Measurements from ENCODE around the gene ZNF555.

Gene ZNF555

GRCh38 chr19:2808129-2808941 lies 32.9 kb upstream of the ZNF555 start:
- no peak overlapping the region for H2AFZ ChIP-seq (ENCODE audit: low read depth, low read length)
- no peaks in the 10 kb centered on the region for H3K4me1 ChIP-seq (ENCODE audit: insufficient read depth, low read length)
- TF ChIP-seq EZH2 (IDR thresholded peaks at IDR 0.05; ENCODE audit: borderline replicate concordance, low read depth, low read length, severe bottlenecking) (no peak), CTCF (IDR thresholded peaks at IDR 0.05; ENCODE audit: borderline replicate concordance, extremely low read depth, low read length, poor library complexity, severe bottlenecking) (no peak)
- DNase-seq (no peak), ATAC-seq (ENCODE audit: insufficient read depth, low read depth) (no peak)
- H3K4me3 ChIP-seq (ENCODE audit: low read depth in 1 of 2, low read length in 2 of 2): no peak overlapping the region
- H3K4me2 ChIP-seq (ENCODE audit: insufficient read depth, low read length): no peak overlapping the region
- no peak overlapping the region for H3K9ac ChIP-seq (ENCODE audit: low read depth, low read length)
- no peaks in the 10 kb centered on the region for H3K27me3 ChIP-seq (ENCODE audit: insufficient read depth, low read length, poor library complexity)
- H3K36me3 ChIP-seq (ENCODE audit: insufficient read depth, low read length): peaks cover 97% of the 10 kb centered on the region
- H3K27ac ChIP-seq (ENCODE audit: low read length): no peak overlapping the region
- H4K20me1 ChIP-seq (ENCODE audit: insufficient read depth, low read length): peaks cover 19% of the 10 kb centered on the region; the same call in 1 of the 2 replicates
- H3K9me3 ChIP-seq (ENCODE audit: insufficient read depth, low read length, severe bottlenecking): no peaks in the 10 kb centered on the region
- no peaks in the 10 kb centered on the region for H3K79me2 ChIP-seq (ENCODE audit: insufficient read depth, low read length)

- no peaks in the 10 kb centered on the region for H3K27me3 ChIP-seq (ENCODE audit: insufficient read depth, low read length, poor library complexity)
- no peaks in the 10 kb centered on the region for H3K4me1 ChIP-seq (ENCODE audit: insufficient read depth, low read length)
- H3K36me3 ChIP-seq (ENCODE audit: insufficient read depth, low read length): peaks cover 96% of the 10 kb centered on the region
- no peaks in the 10 kb centered on the region for H3K9me3 ChIP-seq (ENCODE audit: insufficient read depth, low read length, severe bottlenecking)
- DNase-seq (no peak), ATAC-seq (ENCODE audit: insufficient read depth, low read depth) (no peak)
- H3K4me3 ChIP-seq (ENCODE audit: low read depth in 1 of 2, low read length in 2 of 2): no peak overlapping the region
- no peak for TF ChIP-seq EZH2 (IDR thresholded peaks at IDR 0.05; ENCODE audit: borderline replicate concordance, low read depth, low read length, severe bottlenecking)
- TF ChIP-seq CTCF (IDR thresholded peaks at IDR 0.05; ENCODE audit: borderline replicate concordance, extremely low read depth, low read length, poor library complexity, severe bottlenecking): no peak
- H2AFZ ChIP-seq (ENCODE audit: low read depth, low read length): no peak overlapping the region
- peaks cover 13% of the 10 kb centered on the region; the same call in 1 of the 2 replicates for H4K20me1 ChIP-seq (ENCODE audit: insufficient read depth, low read length)
- H3K27ac ChIP-seq (ENCODE audit: low read length): no peak overlapping the region
- H3K4me2 ChIP-seq (ENCODE audit: insufficient read depth, low read length): no peak overlapping the region
- no peak overlapping the region for H3K9ac ChIP-seq (ENCODE audit: low read depth, low read length)
- no peaks in the 10 kb centered on the region for H3K79me2 ChIP-seq (ENCODE audit: insufficient read depth, low read length)
These were observed 31.7 kb upstream of the ZNF555 start for GRCh38 chr19:2809387-2810140.

- no peak overlapping the region for H2AFZ ChIP-seq (ENCODE audit: low read depth, low read length)
- H3K9me3 ChIP-seq (ENCODE audit: insufficient read depth, low read length, severe bottlenecking): no peaks in the 10 kb centered on the region
- no peak for DNase-seq
- H3K27ac ChIP-seq (ENCODE audit: low read length): no peak overlapping the region
- H3K79me2 ChIP-seq (ENCODE audit: insufficient read depth, low read length): no peaks in the 10 kb centered on the region
- H3K9ac ChIP-seq (ENCODE audit: low read depth, low read length): no peak overlapping the region
- H3K4me1 ChIP-seq (ENCODE audit: insufficient read depth, low read length): no peaks in the 10 kb centered on the region
- H3K4me3 ChIP-seq (ENCODE audit: low read depth in 1 of 2, low read length in 2 of 2): no peak overlapping the region
- H3K36me3 ChIP-seq (ENCODE audit: insufficient read depth, low read length): peaks cover 89% of the 10 kb centered on the region
- TF ChIP-seq CTCF (IDR thresholded peaks at IDR 0.05; ENCODE audit: borderline replicate concordance, extremely low read depth, low read length, poor library complexity, severe bottlenecking): no peak
- no peak for TF ChIP-seq EZH2 (IDR thresholded peaks at IDR 0.05; ENCODE audit: borderline replicate concordance, low read depth, low read length, severe bottlenecking)
- no peak overlapping the region for H3K4me2 ChIP-seq (ENCODE audit: insufficient read depth, low read length)
- no peaks in the 10 kb centered on the region for H3K27me3 ChIP-seq (ENCODE audit: insufficient read depth, low read length, poor library complexity)
- peaks cover 7% of the 10 kb centered on the region; the same call in 1 of the 2 replicates for H4K20me1 ChIP-seq (ENCODE audit: insufficient read depth, low read length)
- ATAC-seq (ENCODE audit: insufficient read depth, low read depth): no peak
These were observed 30.9 kb upstream of the ZNF555 start for GRCh38 chr19:2810141-2811091.

All from DND-41 (cell line).